Esophagus squamous epithelium (tissue), 4 donors: ENCODE measurements around the gene LNP1.

Source experiments
- CTCF ChIP-seq, 6 experiments: fragments of 450-650 bp in 4 of 6; fragments of 200-600 bp in 2 of 6; sonication (generic) in 2 of 6; IDR thresholded peaks; one replicate each; pipeline ENCODE4 v1.5.1; 2016 to 2019; ENCODE audit warnings: antibody characterized with exemption in 6 of 6, mild to moderate bottlenecking in 4 of 6, moderate library complexity in 4 of 6
- POLR2A ChIP-seq, 4 donors: fragments of 450-650 bp; IDR thresholded peaks; one replicate each; pipeline ENCODE4 v1.6.1; 2017; ENCODE audit warnings: antibody characterized with exemption in 4 of 4, mild to moderate bottlenecking in 4 of 4, moderate library complexity in 3 of 4

- TF ChIP-seq CTCF (IDR thresholded peaks at IDR 0.05): no peak
- no peak for TF ChIP-seq POLR2A (IDR thresholded peaks at IDR 0.05)
Measured at GRCh38 chr3:100407164-100407563, 5.8 kb downstream of the LNP1 start.
